SK-N-SH treated with all-trans-retinoic acid at 6 μM for 48 hours (cell line): ENCODE results near the gene DMD.

Experiments used
- ATAC-seq: fragments of 200-7000 bp; cut with Tn5 transposase; 3 replicates; pipeline ENCODE4 v1.9.1; 2020; ENCODE audit warnings: mild to moderate bottlenecking, moderate library complexity
- ARNTL ChIP-seq: fragments of 450-650 bp; formaldehyde crosslinking; IDR thresholded peaks from 2 replicates; pipeline ENCODE4 v1.5.0; 2020; ENCODE audit warnings: low read depth, mild to moderate bottlenecking, moderate library complexity, borderline replicate concordance
- BACH2 ChIP-seq: fragments of 250-450 bp; sonication (Bioruptor Pico); IDR thresholded peaks from 2 replicates; pipeline ENCODE4 v1.9.0; 2021; ENCODE audit warnings: mild to moderate bottlenecking, borderline replicate concordance
- CSDC2 ChIP-seq: fragments of 250-450 bp; sonication (Bioruptor Pico); IDR thresholded peaks from 2 replicates; pipeline ENCODE4 v1.5.0; 2020; ENCODE audit warnings: mild to moderate bottlenecking, moderate library complexity
- CSRNP3 ChIP-seq: fragments of 250-450 bp; sonication (Bioruptor Pico); IDR thresholded peaks from 2 replicates; pipeline ENCODE4 v1.5.1; 2021; ENCODE audit warnings: mild to moderate bottlenecking, moderate library complexity
- ESRRG ChIP-seq: fragments of 250-450 bp; sonication (Bioruptor Pico); IDR thresholded peaks from 2 replicates; pipeline ENCODE4 v1.6.1; 2021; ENCODE audit warnings: mild to moderate bottlenecking
- GLIS3 ChIP-seq: fragments of 250-450 bp; sonication (Bioruptor Pico); IDR thresholded peaks from 2 replicates; pipeline ENCODE4 v1.5.0; 2020; ENCODE audit warnings: mild to moderate bottlenecking, moderate library complexity
- ISL1 ChIP-seq: fragments of 250-450 bp; sonication (Bioruptor Pico); IDR thresholded peaks from 2 replicates; pipeline ENCODE4 v2.1.2; 2022; ENCODE audit warnings: mild to moderate bottlenecking, moderate library complexity
- OSR1 ChIP-seq: fragments of 250-450 bp; sonication (Bioruptor Pico); IDR thresholded peaks from 2 replicates; pipeline ENCODE4 v1.8.0; 2022; ENCODE audit warnings: moderate library complexity, mild to moderate bottlenecking, inconsistent platforms
- PPARA ChIP-seq: fragments of 250-450 bp; sonication (Bioruptor Pico); IDR thresholded peaks from 2 replicates; pipeline ENCODE4 v1.5.0; 2020; ENCODE audit warnings: mild to moderate bottlenecking, borderline replicate concordance
- RARB ChIP-seq: fragments of 250-450 bp; sonication (Bioruptor Pico); IDR thresholded peaks from 2 replicates; pipeline ENCODE4 v1.8.0; 2021; ENCODE audit warnings: mild to moderate bottlenecking, moderate library complexity
- SNAI2 ChIP-seq: fragments of 250-450 bp; sonication (Bioruptor Pico); IDR thresholded peaks from 2 replicates; pipeline ENCODE4 v1.5.0; 2020; ENCODE audit warnings: mild to moderate bottlenecking, moderate library complexity
- TCF4 ChIP-seq: fragments of 250-450 bp; sonication (Bioruptor Pico); IDR thresholded peaks from 2 replicates; pipeline ENCODE4 v1.8.0; 2021; ENCODE audit warnings: mild to moderate bottlenecking, moderate library complexity, borderline replicate concordance
- TOX ChIP-seq: fragments of 250-450 bp; sonication (Bioruptor Pico); IDR thresholded peaks from 2 replicates; pipeline ENCODE4 v1.8.0; 2021; ENCODE audit warnings: mild to moderate bottlenecking, moderate library complexity, borderline replicate concordance
- TSHZ2 ChIP-seq: fragments of 250-450 bp; sonication (Bioruptor Pico); IDR thresholded peaks from 2 replicates; pipeline ENCODE4 v1.5.0; 2020; ENCODE audit warnings: mild to moderate bottlenecking, moderate library complexity
- ZFP3 ChIP-seq: fragments of 250-450 bp; sonication (Bioruptor Pico); IDR thresholded peaks from 2 replicates; pipeline ENCODE4 v1.5.0; 2020; ENCODE audit warnings: mild to moderate bottlenecking, moderate library complexity
- ZFP30 ChIP-seq: fragments of 450-650 bp; formaldehyde crosslinking; IDR thresholded peaks from 2 replicates; pipeline ENCODE4 v1.5.0; 2022; ENCODE audit warnings: mild to moderate bottlenecking, moderate library complexity
- ZNF70 ChIP-seq: fragments of 450-650 bp; formaldehyde crosslinking; IDR thresholded peaks from 2 replicates; pipeline ENCODE4 v1.5.0; 2020; ENCODE audit warnings: mild to moderate bottlenecking, moderate library complexity
- ZNF8 ChIP-seq: fragments of 450-650 bp; formaldehyde crosslinking; IDR thresholded peaks from 2 replicates; pipeline ENCODE4 v1.5.0; 2020; ENCODE audit warnings: mild to moderate bottlenecking, moderate library complexity
- TF ChIP-seq, protein P1 (sequence below): fragments of 250-450 bp; sonication (Bioruptor Pico); IDR thresholded peaks from 2 replicates; pipeline ENCODE4 v1.8.0; 2021; ENCODE audit warnings: low read depth, mild to moderate bottlenecking, moderate library complexity, borderline replicate concordance
- TF ChIP-seq, protein P2 (sequence below): fragments of 250-450 bp; sonication (Bioruptor Pico); IDR thresholded peaks from 2 replicates; pipeline ENCODE4 v1.8.0; 2020; ENCODE audit warnings: mild to moderate bottlenecking, moderate library complexity, borderline replicate concordance
- TF ChIP-seq, protein P3 (sequence below): fragments of 250-450 bp; sonication (Bioruptor Pico); IDR thresholded peaks from 2 replicates; pipeline ENCODE4 v1.5.1; 2020; ENCODE audit warnings: low read depth, mild to moderate bottlenecking, moderate library complexity

Gene DMD

GRCh38 chrX:32804034-32804433 is 407.3 kb downstream of the DMD start:
- TF ChIP-seq TSHZ2 (CRISPR knock-in tag): no peak
- no peak for TF ChIP-seq ISL1 (CRISPR knock-in tag)
- TF ChIP-seq ZFP3 (CRISPR knock-in tag): no peak
- TF ChIP-seq ESRRG (CRISPR knock-in tag): no peak
- no peak for TF ChIP-seq ZNF70 (CRISPR knock-in tag)
- TF ChIP-seq ARNTL (CRISPR knock-in tag): no peak
- TF ChIP-seq TOX: no peak
- TF ChIP-seq CSRNP3 (CRISPR knock-in tag): no peak
- TF ChIP-seq, protein P1, sequence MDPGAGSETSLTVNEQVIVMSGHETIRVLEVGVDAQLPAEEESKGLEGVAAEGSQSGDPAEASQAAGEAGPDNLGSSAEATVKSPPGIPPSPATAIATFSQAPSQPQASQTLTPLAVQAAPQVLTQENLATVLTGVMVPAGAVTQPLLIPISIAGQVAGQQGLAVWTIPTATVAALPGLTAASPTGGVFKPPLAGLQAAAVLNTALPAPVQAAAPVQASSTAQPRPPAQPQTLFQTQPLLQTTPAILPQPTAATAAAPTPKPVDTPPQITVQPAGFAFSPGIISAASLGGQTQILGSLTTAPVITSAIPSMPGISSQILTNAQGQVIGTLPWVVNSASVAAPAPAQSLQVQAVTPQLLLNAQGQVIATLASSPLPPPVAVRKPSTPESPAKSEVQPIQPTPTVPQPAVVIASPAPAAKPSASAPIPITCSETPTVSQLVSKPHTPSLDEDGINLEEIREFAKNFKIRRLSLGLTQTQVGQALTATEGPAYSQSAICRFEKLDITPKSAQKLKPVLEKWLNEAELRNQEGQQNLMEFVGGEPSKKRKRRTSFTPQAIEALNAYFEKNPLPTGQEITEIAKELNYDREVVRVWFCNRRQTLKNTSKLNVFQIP (CRISPR knock-in tag): no peak
- TF ChIP-seq, protein P2, sequence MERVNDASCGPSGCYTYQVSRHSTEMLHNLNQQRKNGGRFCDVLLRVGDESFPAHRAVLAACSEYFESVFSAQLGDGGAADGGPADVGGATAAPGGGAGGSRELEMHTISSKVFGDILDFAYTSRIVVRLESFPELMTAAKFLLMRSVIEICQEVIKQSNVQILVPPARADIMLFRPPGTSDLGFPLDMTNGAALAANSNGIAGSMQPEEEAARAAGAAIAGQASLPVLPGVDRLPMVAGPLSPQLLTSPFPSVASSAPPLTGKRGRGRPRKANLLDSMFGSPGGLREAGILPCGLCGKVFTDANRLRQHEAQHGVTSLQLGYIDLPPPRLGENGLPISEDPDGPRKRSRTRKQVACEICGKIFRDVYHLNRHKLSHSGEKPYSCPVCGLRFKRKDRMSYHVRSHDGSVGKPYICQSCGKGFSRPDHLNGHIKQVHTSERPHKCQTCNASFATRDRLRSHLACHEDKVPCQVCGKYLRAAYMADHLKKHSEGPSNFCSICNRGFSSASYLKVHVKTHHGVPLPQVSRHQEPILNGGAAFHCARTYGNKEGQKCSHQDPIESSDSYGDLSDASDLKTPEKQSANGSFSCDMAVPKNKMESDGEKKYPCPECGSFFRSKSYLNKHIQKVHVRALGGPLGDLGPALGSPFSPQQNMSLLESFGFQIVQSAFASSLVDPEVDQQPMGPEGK (CRISPR knock-in tag): no peak
- no peak for TF ChIP-seq GLIS3 (CRISPR knock-in tag)
- no peak for ATAC-seq

DNA sequence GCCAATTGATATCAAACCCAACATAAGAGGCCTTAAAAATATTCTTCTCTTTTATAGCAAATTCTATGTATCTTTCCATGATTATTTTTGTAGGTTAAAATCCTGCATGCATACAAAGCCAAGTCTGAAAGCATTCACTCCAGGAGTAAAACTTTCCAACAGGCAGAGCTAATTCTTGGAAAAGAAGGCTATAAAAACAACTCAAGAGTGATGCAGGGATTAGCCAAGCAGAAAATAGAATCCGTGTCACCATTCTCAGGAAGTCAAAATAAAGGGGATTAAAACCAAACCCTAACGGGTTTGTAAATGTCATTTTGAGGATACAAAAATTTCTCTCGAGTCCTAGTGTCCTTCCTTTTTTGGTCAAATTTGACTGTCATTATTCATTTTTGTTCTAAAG is 412.4 kb downstream of the DMD start:
- TF ChIP-seq ZNF8 (CRISPR knock-in tag) (no peak), TCF4 (CRISPR knock-in tag) (no peak)
- TF ChIP-seq, protein P2 (CRISPR knock-in tag): no peak
- no peak for ATAC-seq

DNA sequence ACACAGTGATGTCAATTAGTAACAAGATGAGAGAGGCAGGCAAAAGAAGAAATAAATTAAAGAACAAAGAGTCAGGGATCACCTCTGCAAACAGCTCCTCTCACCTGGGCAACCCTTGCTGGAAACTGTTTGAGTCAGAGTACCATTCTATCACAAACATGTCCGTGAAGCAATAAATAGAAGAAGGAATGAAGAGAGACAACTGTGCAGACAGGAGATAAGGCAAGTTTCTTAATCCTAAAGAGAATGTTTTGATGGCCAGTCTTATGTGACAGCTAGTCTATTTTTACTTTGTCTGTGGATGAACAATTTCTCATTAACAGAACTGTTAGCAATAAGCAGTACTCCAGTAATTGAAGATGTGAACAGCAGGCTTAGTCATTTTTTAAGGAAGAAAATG is 422.4 kb downstream of the DMD start:
- no peak for ATAC-seq
- TF ChIP-seq BACH2 (CRISPR knock-in tag) (no peak), SNAI2 (CRISPR knock-in tag) (no peak), OSR1 (CRISPR knock-in tag) (no peak), ZFP30 (CRISPR knock-in tag) (no peak), CSDC2 (CRISPR knock-in tag) (no peak), TOX (no peak), TSHZ2 (CRISPR knock-in tag) (no peak), RARB (CRISPR knock-in tag) (no peak), ZNF70 (CRISPR knock-in tag) (no peak), ZNF8 (CRISPR knock-in tag) (no peak), PPARA (no peak), ZFP3 (CRISPR knock-in tag) (no peak), TCF4 (CRISPR knock-in tag) (no peak), ARNTL (CRISPR knock-in tag) (no peak)
- TF ChIP-seq, protein P3, sequence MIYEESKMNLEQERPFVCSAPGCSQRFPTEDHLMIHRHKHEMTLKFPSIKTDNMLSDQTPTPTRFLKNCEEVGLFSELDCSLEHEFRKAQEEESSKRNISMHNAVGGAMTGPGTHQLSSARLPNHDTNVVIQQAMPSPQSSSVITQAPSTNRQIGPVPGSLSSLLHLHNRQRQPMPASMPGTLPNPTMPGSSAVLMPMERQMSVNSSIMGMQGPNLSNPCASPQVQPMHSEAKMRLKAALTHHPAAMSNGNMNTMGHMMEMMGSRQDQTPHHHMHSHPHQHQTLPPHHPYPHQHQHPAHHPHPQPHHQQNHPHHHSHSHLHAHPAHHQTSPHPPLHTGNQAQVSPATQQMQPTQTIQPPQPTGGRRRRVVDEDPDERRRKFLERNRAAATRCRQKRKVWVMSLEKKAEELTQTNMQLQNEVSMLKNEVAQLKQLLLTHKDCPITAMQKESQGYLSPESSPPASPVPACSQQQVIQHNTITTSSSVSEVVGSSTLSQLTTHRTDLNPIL (CRISPR knock-in tag): no peak
- TF ChIP-seq, protein P1 (CRISPR knock-in tag): no peak
